Endothelial cell of umbilical vein (primary cell): ENCODE results near the gene OPRL1. TPM values are rescaled to one million over a fixed set of nuclear protein-coding genes. Genes with fewer than 3 reads are reported as not detected.
A peak's percentile ranks its signal among the peaks of the same experiment; 100 is the strongest.

ENCODE experiments used
- BruUV-seq: library from RNA; stranded (reverse); fragments of 400-500 nt; replicated peaks from 2 replicates; lab custom pipeline; 2021; lab: Mats Ljungman, UMichigan
- CTCF ChIA-PET: fragments of 300-600, 350-600 bp; sonication (Branson Sonifier 250); formaldehyde crosslinking; loops from one replicate; lab custom pipeline; 2021; ENCODE audit warnings: antibody characterized with exemption, inconsistent platforms; lab: Charles Lee
- POLR2A ChIA-PET: fragments of 300-600, 350-600 bp; sonication (Branson Sonifier 250); formaldehyde crosslinking; loops from one replicate; lab custom pipeline; 2021; ENCODE audit warnings: antibody characterized with exemption, inconsistent platforms; lab: Charles Lee
- DNase-seq: peaks from one replicate; pipeline ENCODE4 v3.0.0-alpha.2; 2011; ENCODE audit warnings: low read depth, low spot score
- FAIRE-seq: peaks from 2 replicates; lab custom pipeline; 2011; peaks lifted over from hg19 to GRCh38; lab: Jason Lieb, UNC
- H2AFZ ChIP-seq: 2 replicates; pipeline ENCODE4 v1.6.0; 2012; ENCODE audit warnings: low read depth, low read length, control low read depth, inconsistent platforms
- H3K27ac ChIP-seq: 2 replicates; pipeline ENCODE4 v1.5.1; 2011; ENCODE audit warnings: low read depth, mild to moderate bottlenecking, control low read depth, low read length, moderate library complexity; ENCODE audit not compliant: insufficient read depth
- H3K27me3 ChIP-seq, 2 experiments: 2 replicates each; pipeline versions ENCODE4 v1.6.0 to v1.6.1; 2011; ENCODE audit warnings: low read length in 2 of 2, mixed read lengths in 1 of 2; ENCODE audit not compliant: control insufficient read depth in 2 of 2, insufficient read depth in 2 of 2
- H3K36me3 ChIP-seq, 2 experiments: 2 replicates in 1 of 2; 3 replicates in 1 of 2; pipeline ENCODE4 v1.5.1; 2011; ENCODE audit warnings: low read length in 2 of 2, mild to moderate bottlenecking in 1 of 2, moderate library complexity in 1 of 2; ENCODE audit not compliant: control insufficient read depth in 2 of 2, insufficient read depth in 2 of 2; ENCODE audit errors: extremely low read depth in 1 of 2
- H3K4me1 ChIP-seq: 3 replicates; pipeline ENCODE4 v1.5.1; 2011; ENCODE audit warnings: mild to moderate bottlenecking, low read length; ENCODE audit not compliant: control insufficient read depth, insufficient read depth; ENCODE audit errors: extremely low read depth
- H3K4me2 ChIP-seq: 2 replicates; pipeline ENCODE4 v1.6.1; 2011; ENCODE audit warnings: low read length, control low read depth, mixed read lengths; ENCODE audit not compliant: insufficient read depth
- H3K4me3 ChIP-seq, 3 experiments: fragments of 200-600 bp in 1 of 3; sonication (generic), shearing (Covaris generic) in 1 of 3; replicated peaks in 1 of 3; 2 replicates each; pipeline ENCODE4 v1.5.1; 2011 to 2016; ENCODE audit warnings: control low read depth in 3 of 3, low read length in 3 of 3, mild to moderate bottlenecking in 2 of 3, inconsistent platforms in 1 of 3, low read depth in 1 of 3, moderate library complexity in 1 of 3; ENCODE audit not compliant: insufficient read depth in 1 of 3
- H3K79me2 ChIP-seq: 2 replicates; pipeline ENCODE4 v1.6.0; 2012; ENCODE audit warnings: low read length, inconsistent platforms; ENCODE audit not compliant: control insufficient read depth, insufficient read depth
- H3K9ac ChIP-seq: replicated peaks from 2 replicates; pipeline ENCODE3; 2011; ENCODE audit warnings: low read length, control low read depth; ENCODE audit not compliant: insufficient read depth; ENCODE audit errors: extremely low read depth
- H3K9me1 ChIP-seq: replicated peaks from 3 replicates; pipeline ENCODE4 v1.6.0; 2011; ENCODE audit warnings: mild to moderate bottlenecking, low read length; ENCODE audit not compliant: control insufficient read depth, insufficient read depth; ENCODE audit errors: extremely low read depth
- H3K9me3 ChIP-seq: replicated peaks from 2 replicates; pipeline ENCODE4 v1.5.1; 2012; ENCODE audit warnings: low read length, inconsistent platforms; ENCODE audit not compliant: control insufficient read depth, insufficient read depth
- H4K20me1 ChIP-seq: replicated peaks from 2 replicates; pipeline ENCODE3; 2011; ENCODE audit warnings: mild to moderate bottlenecking, low read length; ENCODE audit not compliant: control insufficient read depth, insufficient read depth; ENCODE audit errors: extremely low read depth
- EZH2 ChIP-seq: IDR thresholded peaks from 2 replicates; pipeline ENCODE4 v1.6.1; 2012; ENCODE audit warnings: borderline replicate concordance, low read depth, mild to moderate bottlenecking, moderate library complexity, low read length, inconsistent platforms; ENCODE audit not compliant: severe bottlenecking
- FOS ChIP-seq: IDR thresholded peaks from 2 replicates; pipeline ENCODE4 v1.6.1; 2011; ENCODE audit warnings: mild to moderate bottlenecking, low read length, moderate library complexity, borderline replicate concordance; ENCODE audit not compliant: insufficient read depth
- GATA2 ChIP-seq: IDR thresholded peaks from 2 replicates; pipeline ENCODE4 v1.7.0; 2011; ENCODE audit warnings: low read depth, mild to moderate bottlenecking, moderate library complexity, mixed read lengths, low read length; ENCODE audit not compliant: insufficient read length, insufficient read depth
- JUN ChIP-seq: IDR thresholded peaks from 2 replicates; pipeline ENCODE4 v1.6.1; 2011; ENCODE audit warnings: borderline replicate concordance, low read depth; ENCODE audit not compliant: insufficient read length, insufficient read depth
- MYC ChIP-seq: IDR thresholded peaks from one replicate; pipeline ENCODE4 v1.6.1; 2011; ENCODE audit warnings: mild to moderate bottlenecking, low read depth, low read length
- POLR2A ChIP-seq: IDR thresholded peaks from 2 replicates; pipeline ENCODE4 v1.6.1; 2012; ENCODE audit warnings: low read depth, mild to moderate bottlenecking, control low read depth, low read length
- POLR2AphosphoS5 ChIP-seq: IDR thresholded peaks from 2 replicates; pipeline ENCODE4 v1.6.1; 2012; ENCODE audit warnings: low read depth, mild to moderate bottlenecking, control low read depth, low read length, moderate library complexity; ENCODE audit not compliant: insufficient read depth
- dilution Hi-C: fragments of 300-500 bp; cut with MboI; formaldehyde crosslinking; loops from one replicate; pipeline ENCODE4 v1.15.0; 2019; ENCODE audit warnings: low sequenced_read_pairs; ENCODE audit not compliant: extremely low pct_ligation_motif_present
- intact Hi-C: fragments of 100-400 bp; cut with micrococcal nuclease; formaldehyde crosslinking; loops from one replicate; pipeline ENCODE4 v1.10.0; 2022
- polyA plus RNA-seq, 4 experiments: library from polyadenylated mRNA; depleted of rRNA in 3 of 4; stranded (reverse) in 3 of 4; unstranded in 1 of 4; fragments of >200 nt; gene quantifications; 2 replicates each; pipeline versions ENCODE4 v1.2.1 to v1.2.3, GENCODE V29; 2011 to 2012; ENCODE audit warnings: missing spikeins in 1 of 4
- total RNA-seq: library from RNA; stranded (reverse); gene quantifications from 2 replicates; pipeline ENCODE4 v1.2.3, GENCODE V29; 2021
- TF ChIP-seq, protein P1 (sequence below), 2 donors: IDR thresholded peaks; 1 replicate in 1 of 2; 2 replicates in 1 of 2; pipeline ENCODE4 v1.5.1; 2011; ENCODE audit warnings: low read length in 2 of 2, mild to moderate bottlenecking in 2 of 2, moderate library complexity in 2 of 2, control low read depth in 1 of 2, inconsistent platforms in 1 of 2, low read depth in 1 of 2; ENCODE audit not compliant: insufficient read depth in 1 of 2; ENCODE audit errors: extremely low read depth in 1 of 2
- TF ChIP-seq, protein P2 (sequence below): IDR thresholded peaks from 2 replicates; pipeline ENCODE4 v1.6.1; 2011; ENCODE audit not compliant: insufficient read depth, insufficient read length

The OPRL1 gene
- total and polyA plus RNA-seq, 2 donors (not counting 3 experiments of a cell fraction or from before 2014, with no cell fraction given): 1.9 to 2.0 TPM

DNA sequence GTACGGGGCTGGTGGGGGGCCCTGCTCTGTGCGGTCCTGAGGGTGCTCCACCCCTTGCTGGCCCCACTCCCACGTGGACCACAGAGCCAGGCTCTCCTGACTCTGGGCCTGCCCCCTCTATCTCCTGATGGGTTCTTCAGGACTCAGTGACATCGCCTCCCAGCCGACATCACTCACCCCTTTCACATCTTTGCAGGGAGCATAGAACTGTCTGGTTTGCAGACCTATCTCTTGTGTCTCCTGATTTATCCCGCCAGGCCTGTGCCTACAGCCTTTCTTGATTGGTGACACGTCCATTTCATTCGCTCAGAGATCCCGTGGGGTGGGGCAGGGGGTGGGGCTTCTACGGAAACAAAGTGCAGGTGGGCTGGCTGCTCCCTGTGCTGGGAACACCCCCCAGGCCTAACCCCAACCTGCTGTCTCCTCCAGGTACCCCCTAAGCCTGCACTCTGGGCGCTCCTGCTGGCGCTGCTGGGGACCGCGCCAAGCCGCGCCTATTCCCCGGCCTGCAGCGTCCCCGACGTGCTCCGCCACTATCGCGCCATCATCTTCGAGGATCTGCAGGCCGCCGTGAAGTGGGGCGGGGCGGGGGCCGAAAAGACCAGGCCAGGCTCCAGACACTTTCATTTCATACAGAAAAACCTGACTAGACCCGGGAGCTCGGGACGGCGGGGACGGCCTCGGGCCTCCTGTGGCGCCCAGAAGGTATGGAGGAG lies 42.2 kb upstream of the OPRL1 start:
- Histone ChIP-seq H3K4me1 (peaks cover 40% of the 10 kb centered on the region), H3K79me2 (no peaks in the 10 kb centered on the region), H3K9ac (no peak overlapping the region), H2AFZ (no peak overlapping the region), H3K4me3 (peak overlapping the region in 2 of 3 experiments; percentile 10 to 65), H3K27ac (no peak overlapping the region), H3K4me2 (peak overlapping the region; percentile 19), H3K36me3 (peaks cover 0 to 4% of the 10 kb centered on the region in 2 experiments), H3K27me3 (no peaks in the 10 kb centered on the region), H4K20me1 (no peaks in the 10 kb centered on the region), H3K9me1 (no peaks in the 10 kb centered on the region), H3K9me3 (no peaks in the 10 kb centered on the region)
- CTCF ChIA-PET: interaction anchor here (0.7 to 7.5 kb wide), 16 partner anchors 10 to 541 kb away, joined by 3 to 412 read pairs (median 9); partner anchors contain the start of genes LKAAEAR1, OPRL1, PRPF6 and PTK6
- BruUV-seq: no TSS peak
- no peak for DNase-seq
- TF ChIP-seq, protein P1, sequence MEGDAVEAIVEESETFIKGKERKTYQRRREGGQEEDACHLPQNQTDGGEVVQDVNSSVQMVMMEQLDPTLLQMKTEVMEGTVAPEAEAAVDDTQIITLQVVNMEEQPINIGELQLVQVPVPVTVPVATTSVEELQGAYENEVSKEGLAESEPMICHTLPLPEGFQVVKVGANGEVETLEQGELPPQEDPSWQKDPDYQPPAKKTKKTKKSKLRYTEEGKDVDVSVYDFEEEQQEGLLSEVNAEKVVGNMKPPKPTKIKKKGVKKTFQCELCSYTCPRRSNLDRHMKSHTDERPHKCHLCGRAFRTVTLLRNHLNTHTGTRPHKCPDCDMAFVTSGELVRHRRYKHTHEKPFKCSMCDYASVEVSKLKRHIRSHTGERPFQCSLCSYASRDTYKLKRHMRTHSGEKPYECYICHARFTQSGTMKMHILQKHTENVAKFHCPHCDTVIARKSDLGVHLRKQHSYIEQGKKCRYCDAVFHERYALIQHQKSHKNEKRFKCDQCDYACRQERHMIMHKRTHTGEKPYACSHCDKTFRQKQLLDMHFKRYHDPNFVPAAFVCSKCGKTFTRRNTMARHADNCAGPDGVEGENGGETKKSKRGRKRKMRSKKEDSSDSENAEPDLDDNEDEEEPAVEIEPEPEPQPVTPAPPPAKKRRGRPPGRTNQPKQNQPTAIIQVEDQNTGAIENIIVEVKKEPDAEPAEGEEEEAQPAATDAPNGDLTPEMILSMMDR (IDR thresholded peaks at IDR 0.05; ENCODE audit: extremely low read depth in 1 of 2, insufficient read depth in 1 of 2, low read depth in 1 of 2, low read length in 2 of 2): no peak
- TF ChIP-seq JUN (no peak), POLR2A (no peak), MYC (no peak), POLR2AphosphoS5 (no peak), FOS (no peak), GATA2 (no peak), EZH2 (no peak)
- TF ChIP-seq, protein P2, sequence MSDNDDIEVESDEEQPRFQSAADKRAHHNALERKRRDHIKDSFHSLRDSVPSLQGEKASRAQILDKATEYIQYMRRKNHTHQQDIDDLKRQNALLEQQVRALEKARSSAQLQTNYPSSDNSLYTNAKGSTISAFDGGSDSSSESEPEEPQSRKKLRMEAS: no peak
- dilution Hi-C loops (no loop called here), intact Hi-C loops (no loop called here)
- POLR2A ChIA-PET: interaction anchor here (1.8 to 2.3 kb wide), 3 partner anchors 16 to 25 kb away, joined by 6 to 21 read pairs (median 6); partner anchors contain the start of gene TCEA2
- no peak for FAIRE-seq
